ENCODE results near the gene B3GALT5. TPM values are rescaled to one million over a fixed set of nuclear protein-coding genes. Genes with fewer than 3 reads are reported as not detected.

Gene B3GALT5
- total and polyA plus RNA-seq, 7 donors, result 0.36 to 33.7 (median 1.4) TPM

GRCh38 chr21:39663742-39664492, 51.2 kb downstream of the B3GALT5 start:
- Histone ChIP-seq H3K9me3 (no peaks in the 10 kb centered on the region), H3K36me3 (no peaks in the 10 kb centered on the region), H3K27me3 (no peaks in the 10 kb centered on the region), H3K4me3 (no peak overlapping the region), H3K4me1 (peaks cover 0 to 19% (median 17%) of the 10 kb centered on the region in 4 donors), H3K27ac (no peak overlapping the region)
- DNase-seq, result no peak
- 87 to 92% methylated on average over 15 of the region's 15 CpGs for WGBS, 2 donors
- intact Hi-C loops (cut with DNase I), result no loop called here
- TF ChIP-seq CTCF (IDR thresholded peaks at IDR 0.05), result no peak
- TF ChIP-seq EP300 (IDR thresholded peaks at IDR 0.05), result no peak
- no peak for TF ChIP-seq POLR2AphosphoS5 (IDR thresholded peaks at IDR 0.05)
- no peak for TF ChIP-seq POLR2A (IDR thresholded peaks at IDR 0.05)

GRCh38 chr21:39664586-39664985, 51.8 kb downstream of the B3GALT5 start:
- no peaks in the 10 kb centered on the region for H3K9me3 ChIP-seq
- H3K4me3 ChIP-seq, result no peak overlapping the region
- DNase-seq, result no peak
- H3K4me1 ChIP-seq, result peaks cover 0 to 17% (median 12%) of the 10 kb centered on the region in 4 donors
- no peak overlapping the region for H3K27ac ChIP-seq
- intact Hi-C loops (cut with DNase I), result no loop called here
- H3K27me3 ChIP-seq, result no peaks in the 10 kb centered on the region
- WGBS, 2 donors, result 92 to 96% methylated on average over 12 of the region's 12 CpGs
- no peak for TF ChIP-seq POLR2AphosphoS5 (IDR thresholded peaks at IDR 0.05)
- TF ChIP-seq EP300 (IDR thresholded peaks at IDR 0.05), result no peak
- no peaks in the 10 kb centered on the region for H3K36me3 ChIP-seq

GRCh38 chr21:39666026-39666425, 53.3 kb downstream of the B3GALT5 start:
- TF ChIP-seq POLR2A (IDR thresholded peaks at IDR 0.05), result no peak
- TF ChIP-seq CTCF (IDR thresholded peaks at IDR 0.05), result no peak
- TF ChIP-seq EP300 (IDR thresholded peaks at IDR 0.05), result no peak
- TF ChIP-seq POLR2AphosphoS5 (IDR thresholded peaks at IDR 0.05), result no peak
- no peaks in the 10 kb centered on the region for H3K9me3 ChIP-seq
- H3K27me3 ChIP-seq, result no peaks in the 10 kb centered on the region
- intact Hi-C loops (cut with DNase I), result no loop called here
- 94 to 95% methylated on average over 6 of the region's 6 CpGs for WGBS, 2 donors
- DNase-seq, result no peak
- peaks cover 0 to 6% (median 2%) of the 10 kb centered on the region in 4 donors for H3K4me1 ChIP-seq
- H3K4me3 ChIP-seq, result no peak overlapping the region
- H3K27ac ChIP-seq, result no peak overlapping the region
- no peaks in the 10 kb centered on the region for H3K36me3 ChIP-seq

- no peak for DNase-seq
Measured at GRCh38 chr21:39666681-39667315, 54.1 kb downstream of the B3GALT5 start.

More at GRCh38 chr21:39666681-39667315, 54.1 kb downstream of the B3GALT5 start:
- Histone ChIP-seq H3K27me3 (no peaks in the 10 kb centered on the region), H3K4me1 (peaks cover 0 to 6% (median 3%) of the 10 kb centered on the region in 4 donors), H3K9me3 (no peaks in the 10 kb centered on the region), H3K27ac (no peak overlapping the region), H3K4me3 (no peak overlapping the region), H3K36me3 (no peaks in the 10 kb centered on the region)
- TF ChIP-seq POLR2AphosphoS5 (IDR thresholded peaks at IDR 0.05) (no peak), POLR2A (IDR thresholded peaks at IDR 0.05) (no peak), EP300 (IDR thresholded peaks at IDR 0.05) (no peak), CTCF (IDR thresholded peaks at IDR 0.05) (no peak)
- intact Hi-C loops (cut with DNase I), result no loop called here
- WGBS, 2 donors, result 74 to 76% methylated on average over 17 of the region's 17 CpGs
